ENCODE measurements around the gene CRYAB. TPM values are rescaled to one million over a fixed set of nuclear protein-coding genes. Genes with fewer than 3 reads are reported as not detected.
"Not testable (repeated sequence)": the region's sequence is repeated elsewhere in the genome, so short reads cannot be mapped to it uniquely, and the experiment has no call there.

The CRYAB gene
- total RNA-seq, 1 donor from 2014 or later, result 72.5 TPM

DNA sequence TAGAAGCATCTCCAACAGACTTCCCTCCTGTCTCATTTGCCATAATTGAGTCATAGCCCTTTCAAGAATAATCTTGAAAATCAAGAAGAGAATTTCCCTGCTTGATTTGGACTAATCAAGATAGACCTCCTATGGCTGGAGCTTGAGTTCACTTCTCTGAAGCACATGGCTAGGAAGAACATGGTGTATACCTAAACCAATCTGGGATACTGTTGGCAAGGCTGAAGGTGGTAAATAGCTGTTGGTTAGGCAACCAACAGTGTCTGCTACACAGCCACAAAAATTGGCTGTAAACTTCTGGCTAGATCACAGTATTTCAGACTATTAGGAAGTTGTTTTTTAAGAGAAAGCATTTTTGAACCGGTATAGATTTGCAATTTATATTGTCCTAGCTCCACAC is 4.9 kb downstream of the CRYAB start:
- H3K4me1 ChIP-seq, result peaks cover 11% of the 10 kb centered on the region
- peaks cover 1% of the 10 kb centered on the region for H3K27me3 ChIP-seq (ENCODE audit: low read depth)
- peaks cover 9% of the 10 kb centered on the region for H3K36me3 ChIP-seq
- no peaks in the 10 kb centered on the region for H3K9me3 ChIP-seq
- no peak overlapping the region for H3K27ac ChIP-seq
- ATAC-seq, result no peak
- DNase-seq, result no peak
- H3K4me3 ChIP-seq, result no peak overlapping the region
- intact Hi-C loops (cut with DNase I), result no loop called here
- TF ChIP-seq, protein P1, sequence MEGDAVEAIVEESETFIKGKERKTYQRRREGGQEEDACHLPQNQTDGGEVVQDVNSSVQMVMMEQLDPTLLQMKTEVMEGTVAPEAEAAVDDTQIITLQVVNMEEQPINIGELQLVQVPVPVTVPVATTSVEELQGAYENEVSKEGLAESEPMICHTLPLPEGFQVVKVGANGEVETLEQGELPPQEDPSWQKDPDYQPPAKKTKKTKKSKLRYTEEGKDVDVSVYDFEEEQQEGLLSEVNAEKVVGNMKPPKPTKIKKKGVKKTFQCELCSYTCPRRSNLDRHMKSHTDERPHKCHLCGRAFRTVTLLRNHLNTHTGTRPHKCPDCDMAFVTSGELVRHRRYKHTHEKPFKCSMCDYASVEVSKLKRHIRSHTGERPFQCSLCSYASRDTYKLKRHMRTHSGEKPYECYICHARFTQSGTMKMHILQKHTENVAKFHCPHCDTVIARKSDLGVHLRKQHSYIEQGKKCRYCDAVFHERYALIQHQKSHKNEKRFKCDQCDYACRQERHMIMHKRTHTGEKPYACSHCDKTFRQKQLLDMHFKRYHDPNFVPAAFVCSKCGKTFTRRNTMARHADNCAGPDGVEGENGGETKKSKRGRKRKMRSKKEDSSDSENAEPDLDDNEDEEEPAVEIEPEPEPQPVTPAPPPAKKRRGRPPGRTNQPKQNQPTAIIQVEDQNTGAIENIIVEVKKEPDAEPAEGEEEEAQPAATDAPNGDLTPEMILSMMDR (IDR thresholded peaks at IDR 0.05), result no peak

DNA sequence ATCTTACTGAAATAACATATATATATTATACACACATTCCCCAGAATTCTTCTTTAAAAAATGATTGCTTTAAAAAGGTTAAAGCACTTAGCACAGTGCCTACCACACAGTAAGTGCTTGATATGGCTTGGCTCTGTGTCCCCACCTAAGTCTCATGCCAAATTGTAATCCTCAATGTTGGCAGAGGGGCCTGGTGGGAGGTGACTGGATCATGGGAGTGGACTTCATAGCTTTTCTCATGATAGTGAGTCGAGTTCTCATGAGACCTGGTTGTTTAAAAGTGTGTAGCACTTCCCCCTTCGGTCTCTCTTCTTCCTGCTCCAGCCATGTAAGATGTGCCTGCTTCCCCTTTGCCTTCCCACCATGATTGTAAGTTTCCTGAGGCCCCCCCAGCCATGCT is 6.2 kb downstream of the CRYAB start:
- peaks cover 9% of the 10 kb centered on the region for H3K36me3 ChIP-seq
- ATAC-seq (no peak), DNase-seq (no peak)
- no peak overlapping the region for H3K4me3 ChIP-seq
- H3K9me3 ChIP-seq, result no peaks in the 10 kb centered on the region
- intact Hi-C loops (cut with DNase I), result no loop called here
- TF ChIP-seq, protein P1 (IDR thresholded peaks at IDR 0.05), result no peak
- no peaks in the 10 kb centered on the region for H3K27me3 ChIP-seq (ENCODE audit: low read depth)
- H3K27ac ChIP-seq, result no peak overlapping the region
- H3K4me1 ChIP-seq, result peaks cover 5% of the 10 kb centered on the region

DNA sequence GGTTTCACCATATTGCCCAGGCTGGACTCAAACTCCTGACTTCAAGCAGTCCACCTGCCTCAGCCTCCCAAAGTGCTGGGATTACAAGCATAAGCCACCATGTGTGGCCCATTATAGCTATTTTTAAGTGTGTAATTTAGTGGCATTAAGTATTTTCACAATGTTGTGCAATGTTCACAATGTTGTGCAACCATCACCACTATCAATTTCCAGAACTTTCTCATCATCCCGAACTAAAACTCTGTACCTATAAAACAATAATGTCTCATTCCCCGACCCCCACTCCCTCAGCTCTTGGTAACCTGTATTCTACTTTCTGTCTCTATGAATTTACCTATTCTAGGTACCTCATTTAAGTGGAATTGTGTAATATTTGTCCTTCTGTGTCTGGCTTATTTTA is 24.7 kb downstream of the CRYAB start:
- H3K9me3 ChIP-seq, result no peaks in the 10 kb centered on the region
- no peaks in the 10 kb centered on the region for H3K27me3 ChIP-seq (ENCODE audit: low read depth)
- H3K4me3 ChIP-seq, result no peak overlapping the region
- no peaks in the 10 kb centered on the region for H3K36me3 ChIP-seq
- TF ChIP-seq, protein P1 (IDR thresholded peaks at IDR 0.05), result no peak
- ATAC-seq (no peak), DNase-seq (no peak)
- no peaks in the 10 kb centered on the region for H3K4me1 ChIP-seq
- H3K27ac ChIP-seq, result no peak overlapping the region
- intact Hi-C loops (cut with DNase I), result no loop called here

DNA sequence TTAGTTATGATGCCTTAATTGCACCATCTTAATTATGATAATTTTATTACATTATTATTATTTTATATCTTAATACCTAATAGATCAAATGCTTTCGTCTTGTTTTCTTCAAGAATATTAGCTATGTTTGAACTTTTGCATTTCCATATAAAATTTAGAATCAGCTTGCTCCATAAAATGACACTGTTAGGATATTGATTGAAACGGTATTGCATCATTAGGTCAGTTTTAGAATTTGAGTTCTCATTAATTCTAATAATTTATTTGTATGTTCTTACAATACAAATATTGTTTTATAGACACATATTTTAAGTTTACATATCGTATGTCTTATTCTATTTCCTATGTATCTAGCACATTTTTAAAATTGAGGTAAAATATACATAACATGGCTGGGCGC is 25.5 kb downstream of the CRYAB start:
- no peaks in the 10 kb centered on the region for H3K4me1 ChIP-seq
- no peaks in the 10 kb centered on the region for H3K27me3 ChIP-seq (ENCODE audit: low read depth)
- no peaks in the 10 kb centered on the region for H3K36me3 ChIP-seq
- no peak overlapping the region for H3K27ac ChIP-seq
- intact Hi-C loops (cut with DNase I), result no loop called here
- H3K9me3 ChIP-seq, result no peaks in the 10 kb centered on the region
- no peak for DNase-seq
- no peak for ATAC-seq
- H3K4me3 ChIP-seq, result no peak overlapping the region
- TF ChIP-seq, protein P1 (IDR thresholded peaks at IDR 0.05), result no peak

DNA sequence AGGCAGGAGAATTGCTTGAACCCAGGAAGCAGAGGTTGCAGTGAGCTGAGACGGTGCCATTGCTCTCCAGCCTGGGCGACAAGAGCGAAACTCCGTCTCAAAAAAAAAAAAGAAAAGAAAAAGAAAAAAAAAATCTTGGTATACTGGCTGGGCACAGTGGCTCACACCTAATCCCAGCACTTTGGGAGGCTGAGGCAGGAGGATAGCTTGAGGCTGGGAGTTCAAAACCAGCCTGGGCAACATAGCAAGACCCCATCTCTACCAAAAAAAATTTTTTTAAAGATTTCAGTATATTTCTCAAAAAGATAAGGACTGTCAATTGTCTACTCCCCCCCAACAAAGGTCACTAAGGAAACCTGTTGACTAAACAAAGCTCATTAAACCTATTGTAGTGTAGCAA is 26.5 kb downstream of the CRYAB start:
- H3K27me3 ChIP-seq (ENCODE audit: low read depth); ATAC-seq; intact Hi-C loops (cut with DNase I); DNase-seq; H3K36me3 ChIP-seq; H3K4me1 ChIP-seq; H3K27ac ChIP-seq; H3K9me3 ChIP-seq; H3K4me3 ChIP-seq: not testable (repeated sequence)

DNA sequence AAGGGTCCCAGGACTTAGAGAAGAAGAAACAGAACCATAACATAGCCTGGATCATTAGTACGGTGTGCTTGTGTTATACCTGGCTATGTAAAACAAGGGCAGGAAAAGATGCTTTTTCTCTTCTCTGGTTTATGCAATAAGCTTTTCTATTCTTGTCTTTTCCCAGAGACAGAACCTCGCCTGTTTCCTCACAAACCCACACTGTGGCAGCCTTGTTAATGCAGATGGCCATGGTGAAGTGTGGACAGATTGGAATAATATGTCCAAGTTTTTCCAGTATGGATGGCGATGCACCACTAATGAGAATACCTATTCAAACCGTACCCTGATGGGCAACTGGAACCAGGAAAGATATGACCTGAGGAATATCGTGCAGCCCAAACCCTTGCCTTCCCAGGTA is 29.4 kb downstream of the CRYAB start:
- H3K36me3 ChIP-seq, result no peaks in the 10 kb centered on the region
- peaks cover 17% of the 10 kb centered on the region for H3K4me1 ChIP-seq
- DNase-seq, result no peak
- TF ChIP-seq, protein P1 (IDR thresholded peaks at IDR 0.05), result no peak
- no peak overlapping the region for H3K27ac ChIP-seq
- H3K9me3 ChIP-seq, result no peaks in the 10 kb centered on the region
- no peak overlapping the region for H3K4me3 ChIP-seq
- intact Hi-C loops (cut with DNase I), result no loop called here
- H3K27me3 ChIP-seq (ENCODE audit: low read depth), result no peaks in the 10 kb centered on the region
- no peak for ATAC-seq

Measured in lower lobe of right lung (tissue), 2 donors.